Measurements from ENCODE around the gene LCN1. TPM values are rescaled to one million over a fixed set of nuclear protein-coding genes. Genes with fewer than 3 reads are reported as not detected.

The LCN1 gene
- total RNA-seq, 2 donors from 2014 or later: not detected

- Histone ChIP-seq H3K4me1 (no peaks in the 10 kb centered on the region), H3K36me3 (replicated peaks in 1 of 2; ENCODE audit: insufficient read depth in 1 of 2, low read depth in 2 of 2) (peaks cover 0 to 3% of the 10 kb centered on the region in 2 donors), H3K4me3 (no peak overlapping the region), H3K27ac (no peak overlapping the region), H3K9me3 (no peaks in the 10 kb centered on the region), H3K27me3 (no peaks in the 10 kb centered on the region)
- no peak for ATAC-seq
- TF ChIP-seq CTCF (IDR thresholded peaks at IDR 0.05) (no peak), POLR2A (IDR thresholded peaks at IDR 0.05) (no peak)
- no peak for DNase-seq
- intact Hi-C loops (cut with DNase I): no loop called here
- WGBS, 2 donors: 84 to 89% methylated on average over 17 to 18 of the region's 18 CpGs
Observed at GRCh38 chr9:135490980-135491464, 30.2 kb upstream of the LCN1 start.

DNA sequence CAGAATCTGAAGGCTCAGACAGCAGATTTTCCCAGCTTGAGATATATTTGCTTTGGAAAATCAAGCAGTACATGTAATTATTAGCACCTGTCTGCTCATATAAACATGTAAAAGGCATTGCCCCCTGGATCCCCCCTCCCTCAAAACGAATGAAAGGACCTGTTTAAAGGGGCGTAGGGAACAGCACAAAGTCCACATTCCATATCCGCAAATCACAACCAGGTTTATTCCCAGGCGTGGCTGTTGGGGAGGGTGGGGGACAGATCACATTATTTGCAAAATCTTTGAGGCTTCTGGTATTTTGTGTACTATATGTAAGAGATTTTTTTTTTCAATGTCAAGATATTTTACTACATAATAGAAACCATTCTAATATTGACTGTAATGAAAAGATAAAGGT lies 29.5 kb upstream of the LCN1 start:
- H3K4me3 ChIP-seq: no peak overlapping the region
- H3K27ac ChIP-seq: no peak overlapping the region
- WGBS, 2 donors: 60 to 74% methylated on average over 4 of the region's 4 CpGs
- no peaks in the 10 kb centered on the region for H3K27me3 ChIP-seq
- H3K9me3 ChIP-seq: no peaks in the 10 kb centered on the region
- no peaks in the 10 kb centered on the region for H3K4me1 ChIP-seq
- DNase-seq (no peak), ATAC-seq (no peak)
- intact Hi-C loops (cut with DNase I): no loop called here
- no peak for TF ChIP-seq CTCF (IDR thresholded peaks at IDR 0.05)
- TF ChIP-seq POLR2A (IDR thresholded peaks at IDR 0.05): no peak
- no peaks in the 10 kb centered on the region for H3K36me3 ChIP-seq (replicated peaks in 1 of 2; ENCODE audit: insufficient read depth in 1 of 2, low read depth in 2 of 2)

- Histone ChIP-seq H3K9me3 (no peaks in the 10 kb centered on the region), H3K4me1 (no peaks in the 10 kb centered on the region), H3K4me3 (no peak overlapping the region), H3K27ac (no peak overlapping the region), H3K27me3 (no peaks in the 10 kb centered on the region), H3K36me3 (replicated peaks in 1 of 2; ENCODE audit: insufficient read depth in 1 of 2, low read depth in 2 of 2) (no peaks in the 10 kb centered on the region)
- DNase-seq (no peak), ATAC-seq (no peak)
- intact Hi-C loops (cut with DNase I): no loop called here
- TF ChIP-seq POLR2A (IDR thresholded peaks at IDR 0.05) (no peak), CTCF (IDR thresholded peaks at IDR 0.05) (no peak)
- 87 to 91% methylated on average over 17 to 27 of the region's 27 CpGs for WGBS, 2 donors
Observed at GRCh38 chr9:135492886-135493669, 28.2 kb upstream of the LCN1 start.

GRCh38 chr9:135494791-135495559 lies 26.3 kb upstream of the LCN1 start:
- no peak overlapping the region for H3K27ac ChIP-seq
- no peak for ATAC-seq
- H3K27me3 ChIP-seq: no peaks in the 10 kb centered on the region
- H3K4me1 ChIP-seq: peaks cover 12% of the 10 kb centered on the region
- DNase-seq: no peak
- TF ChIP-seq POLR2A (IDR thresholded peaks at IDR 0.05) (no peak), CTCF (IDR thresholded peaks at IDR 0.05) (no peak)
- no peaks in the 10 kb centered on the region for H3K36me3 ChIP-seq (replicated peaks in 1 of 2; ENCODE audit: insufficient read depth in 1 of 2, low read depth in 2 of 2)
- intact Hi-C loops (cut with DNase I): no loop called here
- H3K9me3 ChIP-seq: no peaks in the 10 kb centered on the region
- 81 to 85% methylated on average over 30 of the region's 30 CpGs for WGBS, 2 donors
- no peak overlapping the region for H3K4me3 ChIP-seq

All from body of pancreas (tissue), 4 donors.